ENCODE results near the gene DCAF17.

The DCAF17 gene

DNA sequence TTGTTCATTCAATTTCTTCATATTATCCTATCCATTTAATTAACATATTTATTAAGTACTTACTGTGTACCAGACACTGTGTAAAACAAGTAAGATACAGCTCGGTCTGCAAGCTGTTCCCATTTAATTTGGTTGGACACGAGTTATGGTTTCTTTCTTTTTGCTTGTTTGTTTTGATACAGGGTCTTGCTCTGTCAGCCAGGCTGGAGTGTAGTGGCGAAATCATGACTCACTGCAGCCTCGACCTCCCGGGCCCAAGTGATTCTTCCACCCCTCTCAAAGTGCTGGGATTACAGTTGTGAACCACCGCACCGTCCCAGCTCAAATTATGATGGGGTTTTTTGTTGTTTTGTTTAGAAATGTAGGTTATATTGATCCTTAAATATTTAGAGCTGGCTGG lies 97.3 kb downstream of the DCAF17 start:
- H3K4me1 ChIP-seq (ENCODE audit: insufficient read depth, insufficient read length), result no peaks in the 10 kb centered on the region
- H3K36me3 ChIP-seq (ENCODE audit: insufficient read depth, insufficient read length, low read length), result peaks cover 2% of the 10 kb centered on the region
- H3K9me3 ChIP-seq (ENCODE audit: insufficient read depth, low read length), result peaks cover 8% of the 10 kb centered on the region; the same call in 1 of the 2 replicates
- DNase-seq (ENCODE audit: low read depth, low spot score), result no peak
- H3K27me3 ChIP-seq (ENCODE audit: insufficient read depth, insufficient read length), result no peaks in the 10 kb centered on the region
- no peak for TF ChIP-seq ZNF274 (IDR thresholded peaks at IDR 0.05; ENCODE audit: low read depth, low read length)
- no peak for TF ChIP-seq YY1 (IDR thresholded peaks at IDR 0.05; ENCODE audit: insufficient read depth, insufficient read length)
- H3K9ac ChIP-seq (ENCODE audit: insufficient read length, low read depth), result no peak overlapping the region
- H3K4me3 ChIP-seq (ENCODE audit: insufficient read length, low read depth), result no peak overlapping the region

DNA sequence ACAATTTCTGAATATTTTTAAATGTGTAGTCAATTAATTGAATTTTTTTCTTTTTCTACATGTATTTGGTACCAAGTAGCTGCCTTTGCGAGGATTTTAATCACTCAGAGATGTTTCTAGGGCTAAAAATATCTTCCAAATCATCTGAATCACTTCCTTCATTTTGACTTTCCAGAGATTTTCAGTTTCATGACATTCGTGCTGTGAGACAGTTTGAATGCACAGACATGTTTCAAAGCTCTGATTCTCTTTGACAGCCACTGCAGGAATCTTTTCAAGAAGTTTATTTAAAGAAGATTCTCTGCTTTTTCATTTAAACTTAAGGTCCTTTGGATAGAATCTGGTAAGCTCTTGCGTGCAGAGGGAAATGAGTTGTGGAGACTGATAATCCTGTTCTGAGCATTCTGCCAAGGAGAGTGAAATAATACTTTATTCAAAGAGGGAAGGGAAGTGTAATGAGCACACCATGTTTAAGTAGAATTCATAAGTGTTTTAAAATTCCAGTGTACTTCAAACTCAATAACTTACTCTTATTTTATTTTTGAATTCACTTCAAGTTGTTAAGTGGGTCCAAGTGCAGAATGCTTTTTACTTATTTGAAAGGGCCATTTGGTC lies 97.9 kb downstream of the DCAF17 start:
- no peak for TF ChIP-seq ZNF274 (IDR thresholded peaks at IDR 0.05; ENCODE audit: low read depth, low read length)
- no peak for TF ChIP-seq YY1 (IDR thresholded peaks at IDR 0.05; ENCODE audit: insufficient read depth, insufficient read length)
- no peak for TF ChIP-seq SUZ12 (IDR thresholded peaks at IDR 0.05; ENCODE audit: extremely low read depth, insufficient read depth, insufficient read length)
- Histone ChIP-seq H3K36me3 (ENCODE audit: insufficient read depth, insufficient read length, low read length) (peaks cover 2% of the 10 kb centered on the region), H3K4me1 (ENCODE audit: insufficient read depth, insufficient read length) (no peaks in the 10 kb centered on the region), H3K4me3 (ENCODE audit: insufficient read length, low read depth) (no peak overlapping the region), H3K27me3 (ENCODE audit: insufficient read depth, insufficient read length) (no peaks in the 10 kb centered on the region), H3K9me3 (ENCODE audit: insufficient read depth, low read length) (peaks cover 8% of the 10 kb centered on the region; the same call in 1 of the 2 replicates), H3K9ac (ENCODE audit: insufficient read length, low read depth) (no peak overlapping the region)
- no peak for DNase-seq (ENCODE audit: low read depth, low spot score)

DNA sequence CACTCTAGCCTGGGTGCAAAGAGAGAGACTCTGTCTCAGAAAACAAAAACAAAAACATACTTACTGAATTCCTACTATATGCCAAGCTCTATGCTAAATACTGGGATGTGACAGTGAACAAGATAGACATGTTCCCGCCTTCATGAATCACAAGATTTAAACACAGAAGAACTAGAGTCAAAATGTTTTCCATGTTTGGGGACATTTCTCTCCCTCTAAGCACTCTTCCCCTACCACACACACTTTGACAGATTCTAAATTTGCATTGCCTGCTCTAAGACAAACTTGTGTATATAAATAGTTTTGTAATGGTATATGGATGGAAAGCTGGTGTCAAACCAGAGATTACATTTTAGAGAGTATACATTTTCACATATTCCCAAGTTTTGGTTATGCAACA lies 99.3 kb downstream of the DCAF17 start:
- H3K9me3 ChIP-seq (ENCODE audit: insufficient read depth, low read length), result peaks cover 8% of the 10 kb centered on the region; the same call in 1 of the 2 replicates
- H3K36me3 ChIP-seq (ENCODE audit: insufficient read depth, insufficient read length, low read length), result peaks cover 2% of the 10 kb centered on the region
- no peaks in the 10 kb centered on the region for H3K27me3 ChIP-seq (ENCODE audit: insufficient read depth, insufficient read length)
- no peak overlapping the region for H3K4me3 ChIP-seq (ENCODE audit: insufficient read length, low read depth)
- H3K9ac ChIP-seq (ENCODE audit: insufficient read length, low read depth), result no peak overlapping the region
- DNase-seq (ENCODE audit: low read depth, low spot score), result no peak
- H3K4me1 ChIP-seq (ENCODE audit: insufficient read depth, insufficient read length), result no peaks in the 10 kb centered on the region
- TF ChIP-seq SUZ12 (IDR thresholded peaks at IDR 0.05; ENCODE audit: extremely low read depth, insufficient read depth, insufficient read length) (no peak), YY1 (IDR thresholded peaks at IDR 0.05; ENCODE audit: insufficient read depth, insufficient read length) (no peak), ZNF274 (IDR thresholded peaks at IDR 0.05; ENCODE audit: low read depth, low read length) (no peak)

All from NT2/D1 (cell line).